ENCODE measurements around the gene TRPM3.

The TRPM3 gene

GRCh38 chr9:71097671-71098070 lies 23.8 kb downstream of the TRPM3 start:
- DNase-seq (ENCODE audit: low read depth in 2 of 2): no peak

- DNase-seq (ENCODE audit: low read depth in 2 of 2): no peak
These were observed 24.9 kb downstream of the TRPM3 start for GRCh38 chr9:71096421-71097108.

GRCh38 chr9:71094708-71095251 lies 26.6 kb downstream of the TRPM3 start:
- no peak for DNase-seq (ENCODE audit: low read depth in 2 of 2)

- DNase-seq (ENCODE audit: low read depth in 2 of 2): no peak
These were observed 30.5 kb downstream of the TRPM3 start for GRCh38 chr9:71090896-71091295.

GRCh38 chr9:71079451-71079850 lies 42.0 kb downstream of the TRPM3 start:
- DNase-seq (ENCODE audit: low read depth in 2 of 2): no peak

GRCh38 chr9:71076096-71076495 lies 45.3 kb downstream of the TRPM3 start:
- DNase-seq (ENCODE audit: low read depth in 2 of 2): no peak

GRCh38 chr9:71073494-71073893 lies 47.9 kb downstream of the TRPM3 start:
- DNase-seq (ENCODE audit: low read depth in 2 of 2): no peak

- no peak for DNase-seq (ENCODE audit: low read depth in 2 of 2)
These were observed 48.8 kb downstream of the TRPM3 start for GRCh38 chr9:71072587-71072986.

- DNase-seq (ENCODE audit: low read depth in 2 of 2): no peak
These were observed 49.8 kb downstream of the TRPM3 start for GRCh38 chr9:71071633-71072032.

GRCh38 chr9:71058660-71059059 lies 62.8 kb downstream of the TRPM3 start:
- no peak for DNase-seq (ENCODE audit: low read depth in 2 of 2)

- DNase-seq (ENCODE audit: low read depth in 2 of 2): no peak
These were observed 69.1 kb downstream of the TRPM3 start for GRCh38 chr9:71052287-71052686.

- no peak for DNase-seq (ENCODE audit: low read depth in 2 of 2)
These were observed 73.1 kb downstream of the TRPM3 start for GRCh38 chr9:71048280-71048679.

- no peak for DNase-seq (ENCODE audit: low read depth in 2 of 2)
These were observed 78.9 kb downstream of the TRPM3 start for GRCh38 chr9:71042448-71042990.

GRCh38 chr9:71037521-71037920 lies 83.9 kb downstream of the TRPM3 start:
- no peak for DNase-seq (ENCODE audit: low read depth in 2 of 2)

- no peak for DNase-seq (ENCODE audit: low read depth in 2 of 2)
These were observed 84.9 kb downstream of the TRPM3 start for GRCh38 chr9:71036501-71036900.

GRCh38 chr9:71032779-71033178 lies 88.6 kb downstream of the TRPM3 start:
- DNase-seq (ENCODE audit: low read depth in 2 of 2): no peak

GRCh38 chr9:71025728-71026127 lies 95.7 kb downstream of the TRPM3 start:
- no peak for DNase-seq (ENCODE audit: low read depth in 2 of 2)

- DNase-seq (ENCODE audit: low read depth in 2 of 2): no peak
These were observed 96.2 kb downstream of the TRPM3 start for GRCh38 chr9:71025201-71025600.

GRCh38 chr9:71010258-71010657 lies 111.2 kb downstream of the TRPM3 start:
- DNase-seq (ENCODE audit: low read depth in 2 of 2): no peak

- no peak for DNase-seq (ENCODE audit: low read depth in 2 of 2)
These were observed 116.0 kb downstream of the TRPM3 start for GRCh38 chr9:71005456-71005855.

GRCh38 chr9:71004196-71004595 lies 117.2 kb downstream of the TRPM3 start:
- no peak for DNase-seq (ENCODE audit: low read depth in 2 of 2)

GRCh38 chr9:71003346-71003745 lies 118.1 kb downstream of the TRPM3 start:
- DNase-seq (ENCODE audit: low read depth in 2 of 2): no peak

- no peak for DNase-seq (ENCODE audit: low read depth in 2 of 2)
These were observed 119.5 kb downstream of the TRPM3 start for GRCh38 chr9:71001780-71002386.

Data from stimulated activated CD8-positive, alpha-beta memory T cell treated with anti-CD3 and anti-CD28 coated beads, Interleukin-7, amount 100 ng/mL, for 1 hour (primary cell).